IMR-90 (cell line): ENCODE results near the gene TMEM208. TPM values are rescaled to one million over a fixed set of nuclear protein-coding genes. Genes with fewer than 3 reads are reported as not detected.

Experiments used
- ATAC-seq: fragments of 200-7000 bp; cut with Tn5 transposase; 2 replicates; pipeline ENCODE4 v1.9.1; 2020; ENCODE audit warnings: low read depth, mild to moderate bottlenecking, moderate library complexity
- BruUV-seq: library from RNA; stranded (reverse); fragments of 400-500 nt; replicated peaks from 2 replicates; lab custom pipeline; 2021; lab: Mats Ljungman, UMichigan
- CTCF ChIA-PET: fragments of 300-600 bp; formaldehyde crosslinking; extraction: SDS; loops from one replicate; lab custom pipeline; 2021; ENCODE audit warnings: antibody characterized with exemption; lab: Yijun Ruan, JAX
- POLR2A ChIA-PET: fragments of 300-600 bp; sonication (Branson Sonifier 250); formaldehyde crosslinking; loops from one replicate; lab custom pipeline; 2022; ENCODE audit warnings: antibody characterized with exemption; ENCODE audit not compliant: unreplicated experiment; lab: Charles Lee
- DNase-seq: peaks from one replicate; pipeline ENCODE4 v3.0.0; 2013
- H2AFZ ChIP-seq: replicated peaks from 2 replicates; pipeline ENCODE3; 2013; ENCODE audit warnings: low read length, mild to moderate bottlenecking; ENCODE audit not compliant: poor library complexity
- H2AK5ac ChIP-seq: 2 replicates; pipeline ENCODE4 v1.6.1; 2013; ENCODE audit warnings: low read depth, low read length, inconsistent platforms
- H2AK9ac ChIP-seq: replicated peaks from 2 replicates; pipeline ENCODE3; 2013; ENCODE audit warnings: mild to moderate bottlenecking, low read depth, low read length, moderate library complexity; ENCODE audit not compliant: poor library complexity
- H2BK120ac ChIP-seq: 2 replicates; pipeline ENCODE4 v1.6.1; 2013; ENCODE audit warnings: low read depth, low read length, inconsistent platforms
- H2BK15ac ChIP-seq: 3 replicates; pipeline ENCODE4 v1.6.1; 2013; ENCODE audit warnings: low read depth, low read length, inconsistent platforms
- H2BK20ac ChIP-seq: 2 replicates; pipeline ENCODE4 v1.6.1; 2013; ENCODE audit warnings: low read depth, mild to moderate bottlenecking, inconsistent platforms, low read length, moderate library complexity
- H2BK5ac ChIP-seq: 2 replicates; pipeline ENCODE4 v1.6.1; 2013; ENCODE audit warnings: mild to moderate bottlenecking, low read depth, low read length, inconsistent platforms; ENCODE audit not compliant: poor library complexity, severe bottlenecking
- H3K14ac ChIP-seq: replicated peaks from 2 replicates; pipeline ENCODE4 v1.6.1; 2013; ENCODE audit warnings: low read depth, low read length, inconsistent platforms
- H3K18ac ChIP-seq: 2 replicates; pipeline ENCODE4 v1.6.1; 2013; ENCODE audit warnings: low read depth, low read length, control low read depth
- H3K23ac ChIP-seq: 2 replicates; pipeline ENCODE4 v1.6.1; 2013; ENCODE audit warnings: low read depth, low read length, inconsistent platforms
- H3K27ac ChIP-seq: 2 replicates; pipeline ENCODE4 v1.5.1; 2013; ENCODE audit warnings: mild to moderate bottlenecking, control low read depth, low read length; ENCODE audit not compliant: insufficient read depth
- H3K27me3 ChIP-seq: 2 replicates; pipeline ENCODE4 v1.6.1; 2013; ENCODE audit warnings: low read length; ENCODE audit not compliant: control insufficient read depth, insufficient read depth
- H3K36me3 ChIP-seq: 2 replicates; pipeline ENCODE4 v1.6.1; 2013; ENCODE audit warnings: low read length, mixed read lengths; ENCODE audit not compliant: control insufficient read depth, insufficient read depth
- H3K4ac ChIP-seq: 2 replicates; pipeline ENCODE4 v1.6.1; 2013; ENCODE audit warnings: low read depth, low read length, inconsistent platforms
- H3K4me1 ChIP-seq: 2 replicates; pipeline ENCODE4 v1.6.1; 2013; ENCODE audit warnings: low read length, mixed read lengths; ENCODE audit not compliant: control insufficient read depth, insufficient read depth
- H3K4me2 ChIP-seq: 2 replicates; pipeline ENCODE4 v1.6.1; 2013; ENCODE audit warnings: low read depth, mild to moderate bottlenecking, control low read depth, low read length, moderate library complexity
- H3K4me3 ChIP-seq: 2 replicates; pipeline ENCODE4 v1.5.1; 2013; ENCODE audit warnings: low read depth, mild to moderate bottlenecking, control low read depth, low read length, moderate library complexity; ENCODE audit not compliant: insufficient read depth
- H3K56ac ChIP-seq: 2 replicates; pipeline ENCODE4 v1.6.1; 2013; ENCODE audit warnings: low read length, inconsistent platforms; ENCODE audit not compliant: insufficient read depth; ENCODE audit errors: extremely low read depth
- H3K79me1 ChIP-seq, 2 experiments: 2 replicates each; pipeline ENCODE4 v1.6.1; 2013; ENCODE audit warnings: low read length in 2 of 2, inconsistent platforms in 1 of 2, low read depth in 1 of 2
- H3K9ac ChIP-seq: 2 replicates; pipeline ENCODE4 v1.6.1; 2013; ENCODE audit warnings: low read depth, low read length, control low read depth
- H3K9me1 ChIP-seq: 2 replicates; pipeline ENCODE4 v1.6.1; 2013; ENCODE audit warnings: low read length, inconsistent platforms; ENCODE audit not compliant: insufficient read depth
- H3K9me3 ChIP-seq: 2 replicates; pipeline ENCODE4 v1.6.1; 2013; ENCODE audit warnings: low read length; ENCODE audit not compliant: control insufficient read depth, insufficient read depth
- H4K20me1 ChIP-seq: 2 replicates; pipeline ENCODE4 v1.6.1; 2013; ENCODE audit warnings: low read length, inconsistent platforms; ENCODE audit not compliant: insufficient read depth
- H4K5ac ChIP-seq: 2 replicates; pipeline ENCODE4 v1.6.1; 2013; ENCODE audit warnings: mild to moderate bottlenecking, low read depth, low read length, control low read depth
- H4K8ac ChIP-seq, 2 experiments: 2 replicates each; pipeline ENCODE4 v1.6.1; 2013; ENCODE audit warnings: low read depth in 2 of 2, low read length in 2 of 2, control low read depth in 1 of 2, inconsistent platforms in 1 of 2
- H4K91ac ChIP-seq: 2 replicates; pipeline ENCODE4 v1.6.1; 2013; ENCODE audit warnings: low read depth, low read length, inconsistent platforms; ENCODE audit not compliant: insufficient read depth
- CEBPB ChIP-seq: IDR thresholded peaks from 2 replicates; pipeline ENCODE4 v1.6.1; 2012; ENCODE audit warnings: low read depth, low read length, improper control_type of control experiment
- CHD1 ChIP-seq: IDR thresholded peaks from 2 replicates; pipeline ENCODE4 v1.6.1; 2012; ENCODE audit warnings: low read depth, low read length, improper control_type of control experiment
- ELK1 ChIP-seq: fragments of 150-350 bp; IDR thresholded peaks from 2 replicates; pipeline ENCODE4 v1.6.1; 2016; ENCODE audit warnings: low read depth, mild to moderate bottlenecking, low read length, moderate library complexity, borderline replicate concordance
- FOS ChIP-seq: fragments of 150-350 bp; IDR thresholded peaks from 2 replicates; pipeline ENCODE4 v1.6.1; 2016; ENCODE audit warnings: low read depth, low read length
- MAFK ChIP-seq: IDR thresholded peaks from 2 replicates; pipeline ENCODE4 v1.6.1; 2012; ENCODE audit warnings: low read depth, low read length, improper control_type of control experiment
- MAZ ChIP-seq: IDR thresholded peaks from 2 replicates; pipeline ENCODE4 v1.6.1; 2012; ENCODE audit warnings: low read depth, mild to moderate bottlenecking, low read length, improper control_type of control experiment, moderate library complexity, borderline replicate concordance
- MXI1 ChIP-seq: IDR thresholded peaks from 2 replicates; pipeline ENCODE4 v1.6.1; 2012; ENCODE audit warnings: low read depth, mild to moderate bottlenecking, low read length, moderate library complexity, borderline replicate concordance
- RAD21 ChIP-seq: IDR thresholded peaks from 2 replicates; pipeline ENCODE4 v1.6.1; 2012; ENCODE audit warnings: low read length, improper control_type of control experiment
- RCOR1 ChIP-seq: IDR thresholded peaks from 2 replicates; pipeline ENCODE4 v1.6.1; 2012; ENCODE audit warnings: mild to moderate bottlenecking, low read length, improper control_type of control experiment; ENCODE audit not compliant: insufficient replicate concordance
- RFX5 ChIP-seq: IDR thresholded peaks from 2 replicates; pipeline ENCODE4 v1.8.0; 2012; ENCODE audit warnings: low read depth, mild to moderate bottlenecking, low read length, moderate library complexity
- SMC3 ChIP-seq: fragments of 150-350 bp; IDR thresholded peaks from 2 replicates; pipeline ENCODE4 v1.6.1; 2016; ENCODE audit warnings: low read depth, mild to moderate bottlenecking, antibody characterized with exemption, low read length, moderate library complexity
- USF2 ChIP-seq: fragments of 150-350 bp; IDR thresholded peaks from 2 replicates; pipeline ENCODE4 v1.6.1; 2017; ENCODE audit warnings: mild to moderate bottlenecking, antibody characterized with exemption, low read length, low read depth
- WGBS, 2 experiments: methylation state at CpG; one replicate each; pipeline versions ENCODE4 v1.1.5 to v1.1.7; 2013; ENCODE audit warnings: missing lambda C conversion rate in 2 of 2; ENCODE audit not compliant: insufficient read length in 1 of 2; ENCODE audit errors: extremely low coverage in 2 of 2; 5-methylcytosine and 5-hydroxymethylcytosine counted together
- dilution Hi-C: fragments of 300-500 bp; cut with HindIII; formaldehyde crosslinking; loops from one replicate; pipeline ENCODE4 v1.14.3; 2018; ENCODE audit warnings: low sequenced_read_pairs; ENCODE audit not compliant: unreplicated experiment
- in situ Hi-C: fragments of 300-500 bp; cut with MboI; formaldehyde crosslinking; loops from 3 replicates; pipeline ENCODE4 v1.14.3; 2019; ENCODE audit warnings: low sequenced_read_pairs, inconsistent platforms, mixed read lengths
- intact Hi-C: fragments of 100-400 bp; cut with micrococcal nuclease; formaldehyde crosslinking; loops from 2 replicates; pipeline ENCODE4 v1.10.0; 2022
- polyA plus RNA-seq, 3 experiments: library from polyadenylated mRNA; depleted of rRNA; stranded (reverse); fragments of >200 nt; gene quantifications; 2 replicates each; pipeline ENCODE4 v1.2.3, GENCODE V29; 2012; ENCODE audit warnings: low replicate concordance in 1 of 3
- total RNA-seq: library from RNA; depleted of rRNA; stranded (reverse); fragments of >200 nt; gene quantifications from 2 replicates; pipeline ENCODE4 v1.2.3, GENCODE V29; 2012

TMEM208 gene
- total and polyA plus RNA-seq, 2 of the 4 experiments (the other 2 are of a cell fraction) = 65.6 to 66.5 TPM

GRCh38 chr16:67249178-67250044, 22.5 kb downstream of the TMEM208 start:
- Histone ChIP-seq H4K91ac (peak overlapping the region; percentile 30), H3K27me3 (no peaks in the 10 kb centered on the region), H3K27ac (peak overlapping the region; percentile 48; the same call in 1 of the 2 replicates), H3K9me3 (no peaks in the 10 kb centered on the region), H3K4me3 (peak overlapping the region; percentile 59), H3K56ac (peak overlapping the region; percentile 49; the same call in 1 of the 2 replicates), H2BK120ac (peak overlapping the region; percentile 4), H3K14ac (peak overlapping the region; percentile 67), H2AK5ac (peak overlapping the region; percentile 30), H3K9me1 (peaks cover 15% of the 10 kb centered on the region), H2BK5ac (peak overlapping the region; percentile 11), H3K23ac (peak overlapping the region; percentile 88), H2BK20ac (0 out of 2 replicates have a peak overlapping the region, but pooled peaks have one; percentile 0), H4K20me1 (no peaks in the 10 kb centered on the region; the same call in 1 of the 2 replicates), H4K5ac (peak overlapping the region; percentile 66), H3K4ac (peak overlapping the region; percentile 51), H2BK15ac (peak overlapping the region; percentile 19; the same call in 1 of the 3 replicates), H3K36me3 (no peaks in the 10 kb centered on the region), H3K18ac (no peak overlapping the region), H3K4me1 (peaks cover 29% of the 10 kb centered on the region), H3K4me2 (peak overlapping the region; percentile 78), H3K79me1 (peaks cover 3 to 44% of the 10 kb centered on the region in 2 experiments; a peak in 3 of 4 replicates), H2AFZ (peak overlapping the region; percentile 90), H2AK9ac (peak overlapping the region; percentile 83), H4K8ac (peak overlapping the region; percentile 35 to 83; a peak in 3 of 4 replicates), H3K9ac (peak overlapping the region; percentile 55)
- no TSS peak for BruUV-seq
- 1% methylated on average over 12 of the region's 22 CpGs; no CpG with 5 or more reads in 1 of the 2 experiments for WGBS, 2 experiments
- ATAC-seq (no peak), DNase-seq (peak; percentile 35)
- intact Hi-C loops (loop anchor here (5.0 kb wide), 1 partner anchor 143 kb away; the partner anchor contains the start of gene TPPP3), in situ Hi-C loops (loop anchor here (10.0 kb wide), 1 partner anchor 205 kb away; no protein-coding TSS in a partner anchor), dilution Hi-C loops (no loop called here)
- ChIA-PET POLR2A (interaction anchor here (0.6 to 0.7 kb wide), 2 partner anchors 11 to 205 kb away, joined by 3 read pairs; no protein-coding TSS in a partner anchor), CTCF (interaction anchor here (1.4 kb wide), 1 partner anchor 11 kb away, joined by 4 read pairs; no protein-coding TSS in a partner anchor)
- TF ChIP-seq FOS (no peak), ELK1 (no peak), CEBPB (no peak), MAFK (no peak), RCOR1 (no peak), USF2 (no peak), RFX5 (no peak), RAD21 (no peak), SMC3 (no peak), MXI1 (no peak), CHD1 (no peak), MAZ (no peak; the same call in 1 of the 2 replicates)
